Measurements from ENCODE around the gene SUV39H1. TPM values are rescaled to one million over a fixed set of nuclear protein-coding genes. Genes with fewer than 3 reads are reported as not detected.
A peak's percentile ranks its signal among the peaks of the same experiment; 100 is the strongest.
"Not testable (repeated sequence)": the region's sequence is repeated elsewhere in the genome, so short reads cannot be mapped to it uniquely, and the experiment has no call there.

The SUV39H1 gene
- total RNA-seq, 2 experiments from 2014 or later, result 25.4 to 26.8 TPM

- Mint-ChIP-seq H3K27ac (peak overlapping the region; percentile 92), H3K4me3 (peak overlapping the region; percentile 93), H3K36me3 (peaks cover 6% of the 10 kb centered on the region), H3K27me3 (no peaks in the 10 kb centered on the region), H3K9me3 (no peaks in the 10 kb centered on the region), H3K4me1 (peaks cover 23% of the 10 kb centered on the region)
- POLR2A ChIA-PET, result interaction anchor here (0.6 to 2.4 kb wide), 10 partner anchors 10 to 261 kb away, joined by 3 to 22 read pairs (median 3); partner anchors contain the start of genes PQBP1, SUV39H1 and TIMM17B
- peak; percentile 23 for ATAC-seq (ENCODE audit: low read depth)
- DNase-seq, result no peak
These were observed 19.7 kb upstream of the SUV39H1 start for GRCh38 chrX:48676893-48677270.

- H3K27ac Mint-ChIP-seq, result peak overlapping the region; percentile 92
- H3K27me3 Mint-ChIP-seq, result no peaks in the 10 kb centered on the region
- peaks cover 24% of the 10 kb centered on the region for H3K4me1 Mint-ChIP-seq
- H3K9me3 Mint-ChIP-seq, result no peaks in the 10 kb centered on the region
- no peak for DNase-seq
- POLR2A ChIA-PET, result interaction anchor here (2.4 kb wide), 1 partner anchor 18 kb away, joined by 22 read pairs; the partner anchor contains the start of gene SUV39H1
- ATAC-seq (ENCODE audit: low read depth), result no peak
- peaks cover 6% of the 10 kb centered on the region for H3K36me3 Mint-ChIP-seq
- peak overlapping the region; percentile 93 for H3K4me3 Mint-ChIP-seq
These were observed 19.0 kb upstream of the SUV39H1 start for GRCh38 chrX:48677516-48677915.

- peak overlapping the region; percentile 80 for H3K27ac Mint-ChIP-seq
- ATAC-seq (ENCODE audit: low read depth); H3K9me3 Mint-ChIP-seq; H3K27me3 Mint-ChIP-seq; DNase-seq; POLR2A ChIA-PET; H3K4me3 Mint-ChIP-seq: not testable (repeated sequence)
- peaks cover 14% of the 10 kb centered on the region for H3K36me3 Mint-ChIP-seq
- H3K4me1 Mint-ChIP-seq, result peaks cover 39% of the 10 kb centered on the region
These were observed 16.1 kb upstream of the SUV39H1 start for GRCh38 chrX:48680467-48680866.

GRCh38 chrX:48680925-48681324 is 15.6 kb upstream of the SUV39H1 start:
- Mint-ChIP-seq H3K27ac (peak overlapping the region; percentile 80), H3K4me1 (peaks cover 39% of the 10 kb centered on the region), H3K36me3 (peaks cover 17% of the 10 kb centered on the region)
- POLR2A ChIA-PET; H3K27me3 Mint-ChIP-seq; DNase-seq; H3K4me3 Mint-ChIP-seq; H3K9me3 Mint-ChIP-seq; ATAC-seq (ENCODE audit: low read depth): not testable (repeated sequence)

GRCh38 chrX:48681539-48682183 is 14.9 kb upstream of the SUV39H1 start:
- no peak for DNase-seq
- H3K4me1 Mint-ChIP-seq, result peaks cover 45% of the 10 kb centered on the region
- H3K4me3 Mint-ChIP-seq, result no peak overlapping the region
- POLR2A ChIA-PET, result no interaction called here
- peaks cover 23% of the 10 kb centered on the region for H3K36me3 Mint-ChIP-seq
- no peak overlapping the region for H3K27ac Mint-ChIP-seq
- H3K9me3 Mint-ChIP-seq, result no peaks in the 10 kb centered on the region
- ATAC-seq (ENCODE audit: low read depth), result no peak
- no peaks in the 10 kb centered on the region for H3K27me3 Mint-ChIP-seq

- not testable (repeated sequence) for H3K4me3 Mint-ChIP-seq; H3K9me3 Mint-ChIP-seq; H3K27me3 Mint-ChIP-seq; ATAC-seq (ENCODE audit: low read depth); DNase-seq
- POLR2A ChIA-PET, result interaction anchor here (1.3 to 1.7 kb wide), 6 partner anchors 8 to 256 kb away, joined by 4 to 25 read pairs (median 6); partner anchors contain the start of genes HDAC6 and SUV39H1
- Mint-ChIP-seq H3K4me1 (peaks cover 51% of the 10 kb centered on the region), H3K36me3 (peaks cover 32% of the 10 kb centered on the region), H3K27ac (peak overlapping the region; percentile 98)
These were observed 13.7 kb upstream of the SUV39H1 start for GRCh38 chrX:48682795-48683194.

- ATAC-seq (ENCODE audit: low read depth), result peak; percentile 93
- POLR2A ChIA-PET, result interaction anchor here (1.0 to 1.7 kb wide), 7 partner anchors 8 to 275 kb away, joined by 3 to 25 read pairs (median 6); partner anchors contain the start of genes HDAC6 and SUV39H1
These were observed 13.0 kb upstream of the SUV39H1 start, which contains the start of gene WAS for GRCh38 chrX:48683411-48683982. Gene WAS, plus strand, starts transcription at chrX:48683799. Its CDS starts 55 bp downstream, at chrX:48683854.

GRCh38 chrX:48684134-48684533 is 12.4 kb upstream of the SUV39H1 start:
- Mint-ChIP-seq H3K36me3 (peaks cover 36% of the 10 kb centered on the region), H3K9me3 (no peaks in the 10 kb centered on the region), H3K4me1 (peaks cover 46% of the 10 kb centered on the region), H3K27me3 (no peaks in the 10 kb centered on the region), H3K4me3 (peak overlapping the region; percentile 99), H3K27ac (peak overlapping the region; percentile 98)
- POLR2A ChIA-PET, result interaction anchor here (1.0 to 1.7 kb wide), 6 partner anchors 8 to 274 kb away, joined by 3 to 25 read pairs (median 5); partner anchors contain the start of genes HDAC6 and SUV39H1
- no peak for ATAC-seq (ENCODE audit: low read depth)
- DNase-seq, result no peak

More at GRCh38 chrX:48683411-48683982, 13.0 kb upstream of the SUV39H1 start, which contains the start of gene WAS:
- H3K9me3 Mint-ChIP-seq, result no peaks in the 10 kb centered on the region
- H3K4me1 Mint-ChIP-seq, result peaks cover 47% of the 10 kb centered on the region
- peak within 1 kb of the TSS; percentile 99 for H3K4me3 Mint-ChIP-seq
- peak; percentile 62 for DNase-seq
- peak within 1 kb of the TSS; percentile 98 for H3K27ac Mint-ChIP-seq
- peaks cover 36% of the 10 kb centered on the region for H3K36me3 Mint-ChIP-seq
- no peaks in the 10 kb centered on the region for H3K27me3 Mint-ChIP-seq

- no peaks in the 10 kb centered on the region for H3K9me3 Mint-ChIP-seq
- ATAC-seq (ENCODE audit: low read depth), result no peak
- peaks cover 39% of the 10 kb centered on the region for H3K4me1 Mint-ChIP-seq
- no peak overlapping the region for H3K27ac Mint-ChIP-seq
- H3K36me3 Mint-ChIP-seq, result peaks cover 36% of the 10 kb centered on the region
- no peaks in the 10 kb centered on the region for H3K27me3 Mint-ChIP-seq
- no peak for DNase-seq
- POLR2A ChIA-PET, result interaction anchor here (0.8 kb wide), 1 partner anchor 11 kb away, joined by 4 read pairs; the partner anchor contains the start of gene SUV39H1
- H3K4me3 Mint-ChIP-seq, result peak overlapping the region; percentile 99
These were observed 11.1 kb upstream of the SUV39H1 start for GRCh38 chrX:48685416-48685815.

- H3K4me1 Mint-ChIP-seq, result peaks cover 27% of the 10 kb centered on the region
- no peak overlapping the region for H3K27ac Mint-ChIP-seq
- ATAC-seq (ENCODE audit: low read depth) (no peak), DNase-seq (no peak)
- H3K4me3 Mint-ChIP-seq, result no peak overlapping the region
- peaks cover 31% of the 10 kb centered on the region for H3K36me3 Mint-ChIP-seq
- POLR2A ChIA-PET, result no interaction called here
- H3K27me3 Mint-ChIP-seq, result no peaks in the 10 kb centered on the region
- H3K9me3 Mint-ChIP-seq, result no peaks in the 10 kb centered on the region
These were observed 7.9 kb upstream of the SUV39H1 start for GRCh38 chrX:48688531-48689150.

GRCh38 chrX:48689208-48689920 is 7.2 kb upstream of the SUV39H1 start:
- DNase-seq, result no peak
- H3K4me3 Mint-ChIP-seq, result no peak overlapping the region
- no peaks in the 10 kb centered on the region for H3K27me3 Mint-ChIP-seq
- no peak for ATAC-seq (ENCODE audit: low read depth)
- POLR2A ChIA-PET, result no interaction called here
- peaks cover 30% of the 10 kb centered on the region for H3K36me3 Mint-ChIP-seq
- no peak overlapping the region for H3K27ac Mint-ChIP-seq
- H3K9me3 Mint-ChIP-seq, result no peaks in the 10 kb centered on the region
- peaks cover 25% of the 10 kb centered on the region for H3K4me1 Mint-ChIP-seq

GRCh38 chrX:48691746-48692145 is 4.8 kb upstream of the SUV39H1 start:
- POLR2A ChIA-PET, result interaction anchor here (1.5 kb wide), 1 partner anchor 8 kb away, joined by 6 read pairs; the partner anchor contains the start of gene WAS
- not testable (repeated sequence) for ATAC-seq (ENCODE audit: low read depth); H3K4me3 Mint-ChIP-seq; DNase-seq; H3K27me3 Mint-ChIP-seq; H3K27ac Mint-ChIP-seq; H3K9me3 Mint-ChIP-seq
- Mint-ChIP-seq H3K4me1 (peaks cover 16% of the 10 kb centered on the region), H3K36me3 (peaks cover 14% of the 10 kb centered on the region)

Measured in activated naive CD8-positive, alpha-beta T cell treated with anti-CD3 and anti-CD28 coated beads, Interleukin-2, amount 10 ng/mL, durations not matched to agents 7 days and 5 days (primary cell).